Fibroblast of pulmonary artery (primary cell): ENCODE results near the gene MMP28.
A peak's percentile ranks its signal among the peaks of the same experiment; 100 is the strongest.

ENCODE experiments used
- DNase-seq: peaks from one replicate; pipeline ENCODE4 v3.0.0-alpha.2; 2010; ENCODE audit warnings: low read depth
- H3K4me3 ChIP-seq: replicated peaks from 2 replicates; pipeline ENCODE4 v1.5.1; 2011; ENCODE audit warnings: low read depth, mild to moderate bottlenecking, control low read depth, low read length, moderate library complexity
- TF ChIP-seq, protein P1 (sequence below): IDR thresholded peaks from 2 replicates; pipeline ENCODE4 v1.5.1; 2011; ENCODE audit warnings: mild to moderate bottlenecking, control low read depth, low read length, inconsistent platforms; ENCODE audit errors: missing control alignments

Gene MMP28

DNA sequence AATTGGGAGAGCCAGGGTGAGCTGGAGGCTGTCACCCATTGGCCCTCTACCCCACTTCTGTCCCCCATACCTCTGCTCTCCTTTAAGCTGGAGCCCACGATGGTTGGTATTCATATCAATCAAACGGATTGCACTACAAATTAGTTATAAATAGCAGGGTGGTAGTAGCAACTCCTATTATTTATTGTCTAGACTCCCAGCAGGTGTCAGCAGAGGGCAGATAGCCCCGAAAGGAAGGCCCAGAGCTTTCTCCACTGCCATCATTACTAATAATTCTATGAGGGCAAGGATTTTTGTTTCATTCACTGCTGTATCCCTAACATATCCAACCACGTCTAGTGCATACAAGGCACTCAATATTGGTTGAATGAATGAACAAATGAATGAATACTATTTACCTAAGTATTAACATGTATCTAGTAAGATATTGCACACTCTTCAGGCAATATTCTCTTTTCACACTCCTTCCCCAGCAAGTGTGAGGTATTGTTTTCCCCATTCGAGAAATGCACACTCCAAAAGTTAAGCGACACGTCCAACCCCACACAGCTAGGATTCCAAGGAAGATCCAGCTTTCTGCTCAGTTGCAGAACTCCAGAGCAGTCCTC lies 28.4 kb downstream of the MMP28 start:
- H3K4me3 ChIP-seq, result no peak overlapping the region
- TF ChIP-seq, protein P1, sequence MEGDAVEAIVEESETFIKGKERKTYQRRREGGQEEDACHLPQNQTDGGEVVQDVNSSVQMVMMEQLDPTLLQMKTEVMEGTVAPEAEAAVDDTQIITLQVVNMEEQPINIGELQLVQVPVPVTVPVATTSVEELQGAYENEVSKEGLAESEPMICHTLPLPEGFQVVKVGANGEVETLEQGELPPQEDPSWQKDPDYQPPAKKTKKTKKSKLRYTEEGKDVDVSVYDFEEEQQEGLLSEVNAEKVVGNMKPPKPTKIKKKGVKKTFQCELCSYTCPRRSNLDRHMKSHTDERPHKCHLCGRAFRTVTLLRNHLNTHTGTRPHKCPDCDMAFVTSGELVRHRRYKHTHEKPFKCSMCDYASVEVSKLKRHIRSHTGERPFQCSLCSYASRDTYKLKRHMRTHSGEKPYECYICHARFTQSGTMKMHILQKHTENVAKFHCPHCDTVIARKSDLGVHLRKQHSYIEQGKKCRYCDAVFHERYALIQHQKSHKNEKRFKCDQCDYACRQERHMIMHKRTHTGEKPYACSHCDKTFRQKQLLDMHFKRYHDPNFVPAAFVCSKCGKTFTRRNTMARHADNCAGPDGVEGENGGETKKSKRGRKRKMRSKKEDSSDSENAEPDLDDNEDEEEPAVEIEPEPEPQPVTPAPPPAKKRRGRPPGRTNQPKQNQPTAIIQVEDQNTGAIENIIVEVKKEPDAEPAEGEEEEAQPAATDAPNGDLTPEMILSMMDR, result peak; percentile 63
- DNase-seq, result peak; percentile 68

DNA sequence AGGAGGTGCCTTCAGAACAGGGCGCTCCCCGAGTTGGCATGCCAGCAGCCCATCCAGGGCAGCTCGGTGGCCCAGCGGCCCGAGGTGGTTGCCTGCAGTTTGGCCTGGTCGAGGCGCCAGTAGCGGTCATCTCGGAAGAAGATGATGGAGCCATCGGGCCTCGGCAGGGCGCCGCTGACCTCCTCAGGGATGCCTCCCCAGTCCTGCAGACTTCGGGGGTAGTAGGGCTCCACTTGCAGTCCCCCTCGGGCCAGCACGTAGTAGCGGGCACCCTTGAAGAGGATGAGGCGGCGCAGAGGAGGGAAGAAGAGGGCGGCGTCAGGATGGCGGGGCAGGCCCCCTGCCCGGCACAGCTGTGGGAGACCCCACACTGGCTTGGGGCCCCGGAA lies 29.0 kb downstream of the MMP28 start:
- no peak for DNase-seq
- no peak overlapping the region for H3K4me3 ChIP-seq
- TF ChIP-seq, protein P1, result no peak

DNA sequence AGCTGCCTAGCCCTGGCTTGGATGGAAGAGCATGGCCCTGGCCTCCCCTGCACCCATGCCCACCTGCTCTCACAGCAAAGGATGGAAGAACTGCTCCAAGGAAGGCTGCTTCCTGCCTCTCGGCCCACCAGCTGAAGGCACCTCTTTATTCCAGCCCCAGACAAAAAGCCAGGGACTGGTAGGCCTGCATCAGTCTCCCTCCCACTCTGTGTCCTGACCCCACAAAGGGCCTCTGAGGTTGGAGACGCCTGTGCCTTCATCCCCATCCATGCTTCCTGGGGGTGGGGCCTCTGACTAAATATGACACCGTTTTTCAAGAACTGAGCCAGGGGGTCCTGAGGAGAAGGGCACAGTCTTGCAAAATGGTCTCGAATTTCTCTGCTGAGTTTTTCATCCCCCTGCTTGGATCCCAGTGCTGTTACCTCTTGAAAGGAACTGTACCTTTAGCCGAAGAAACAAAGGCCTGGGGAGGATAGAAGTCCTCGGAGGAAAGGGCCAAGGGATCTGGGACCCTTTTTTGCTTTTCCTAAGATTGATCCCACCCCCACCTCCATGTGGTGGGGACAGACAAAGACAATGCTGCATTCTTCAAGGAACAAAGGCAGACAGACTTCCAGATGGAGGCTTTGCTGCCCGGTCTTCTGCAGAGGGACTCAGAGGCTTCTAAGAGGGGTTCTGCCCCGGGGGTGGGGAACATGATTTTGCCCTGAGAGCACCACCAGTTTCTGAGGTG lies 29.5 kb downstream of the MMP28 start:
- no peak overlapping the region for H3K4me3 ChIP-seq
- DNase-seq, result no peak

DNA sequence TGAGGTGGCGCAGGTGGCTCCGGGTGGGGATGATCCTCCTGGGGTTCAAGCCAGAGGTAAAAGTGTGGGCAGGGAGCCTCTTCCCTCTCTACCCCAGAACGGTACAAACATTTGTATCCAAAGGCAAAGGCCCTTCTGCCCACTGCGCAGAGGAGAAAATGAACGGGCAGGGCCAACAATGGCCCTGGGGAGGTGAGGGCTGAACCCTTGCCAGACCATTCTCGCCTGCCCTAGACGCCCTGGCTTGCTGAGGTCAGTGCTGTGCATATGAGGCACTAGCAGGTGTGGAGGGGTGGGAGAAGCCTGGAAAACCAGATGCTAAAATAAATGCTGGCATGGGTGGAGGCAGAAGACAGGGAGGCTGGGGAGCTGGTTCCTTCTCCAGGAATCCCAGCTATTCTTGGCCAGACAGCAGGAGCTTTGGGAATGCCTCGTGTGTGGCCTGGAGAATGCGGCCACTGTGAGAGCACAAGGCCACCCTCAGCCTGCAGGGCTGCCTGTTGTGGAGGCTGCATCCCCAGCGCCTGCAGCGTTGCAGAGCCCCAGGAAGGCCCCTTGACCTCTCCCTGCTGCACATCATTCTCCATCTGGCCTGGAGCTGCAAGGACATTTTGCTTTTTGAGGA lies 30.2 kb downstream of the MMP28 start:
- TF ChIP-seq, protein P1, result no peak
- H3K4me3 ChIP-seq, result no peak overlapping the region
- no peak for DNase-seq

More for the DNA sequence above, 29.5 kb downstream of the MMP28 start:
- TF ChIP-seq, protein P1, result no peak

DNA sequence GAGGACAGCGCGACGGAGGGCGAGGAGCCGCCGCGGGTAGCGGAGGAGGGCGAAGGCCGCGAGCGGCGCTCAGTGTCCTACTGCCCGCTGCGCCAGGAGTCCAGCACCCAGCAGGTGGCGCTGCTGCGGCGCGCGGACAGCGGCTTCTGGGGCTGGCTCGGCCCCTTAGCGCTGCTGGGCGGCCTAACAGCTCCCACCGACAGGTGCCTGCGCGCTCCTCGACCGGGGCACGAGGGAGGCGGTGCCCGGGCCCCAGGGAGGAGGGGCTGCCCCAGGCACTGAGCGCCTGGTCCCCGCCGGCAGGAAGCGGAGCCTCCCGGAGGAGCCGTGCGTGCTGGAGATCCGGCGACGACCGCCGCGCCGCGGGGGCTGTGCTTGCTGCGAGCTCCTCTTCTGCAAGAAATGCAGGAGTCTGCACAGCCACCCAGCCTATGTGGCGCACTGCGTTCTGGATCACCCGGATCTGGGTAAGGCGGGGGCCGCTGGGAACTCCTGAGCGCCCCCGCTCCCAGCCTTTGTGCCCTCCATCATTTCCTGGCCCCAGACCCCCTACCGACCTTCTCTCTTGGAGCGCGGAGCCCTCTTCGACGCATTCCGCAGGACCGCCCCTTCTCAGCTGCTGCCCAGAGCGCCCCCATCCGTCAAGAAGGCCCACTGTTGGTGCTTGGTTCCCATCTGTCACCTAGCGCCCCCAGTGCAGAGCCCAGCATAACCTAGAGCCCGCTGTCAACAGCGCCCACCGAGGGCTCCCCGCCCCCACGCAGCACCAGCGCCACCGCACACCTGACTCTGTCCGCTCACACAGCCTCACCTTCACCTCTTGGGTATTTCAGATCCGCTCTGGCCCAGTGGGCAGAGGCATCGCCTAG lies 31.1 kb downstream of the MMP28 start:
- peak; percentile 86 for DNase-seq
- peak overlapping the region; percentile 40 for H3K4me3 ChIP-seq
- TF ChIP-seq, protein P1, result peak; percentile 65

DNA sequence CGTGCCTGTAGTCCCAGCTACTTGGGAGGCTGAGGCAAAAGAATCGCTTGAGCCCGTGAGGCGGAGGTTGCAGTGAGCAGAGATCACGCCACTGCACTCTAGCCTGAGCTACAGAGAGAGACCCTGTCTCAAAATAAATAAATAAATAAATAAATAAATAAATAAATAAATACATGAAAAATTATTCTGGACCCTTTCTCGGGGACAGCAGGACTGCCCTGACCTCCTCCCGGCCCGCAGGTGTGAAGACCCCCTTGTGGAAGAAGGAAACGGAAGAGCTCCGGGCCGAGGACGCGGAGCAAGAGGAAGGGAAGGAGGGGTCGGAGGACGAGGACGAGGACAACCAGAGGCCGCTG lies 31.7 kb downstream of the MMP28 start:
- TF ChIP-seq, protein P1, result no peak
- no peak overlapping the region for H3K4me3 ChIP-seq
- no peak for DNase-seq
